AG04450 (cell line): ENCODE data around the gene CXCR4. TPM values are rescaled to one million over a fixed set of nuclear protein-coding genes. Genes with fewer than 3 reads are reported as not detected.

Experiments used
- CTCF ChIA-PET: fragments of 300-600, 350-600 bp; formaldehyde crosslinking; extraction: SDS; loops from one replicate; lab custom pipeline; 2022; ENCODE audit warnings: antibody characterized with exemption, inconsistent platforms; lab: Charles Lee
- POLR2A ChIA-PET: fragments of 350-600 bp; formaldehyde crosslinking; extraction: SDS; loops from one replicate; lab custom pipeline; 2021; ENCODE audit warnings: antibody characterized with exemption, inconsistent platforms; lab: Yijun Ruan, JAX
- DNase-seq: peaks from one replicate; pipeline ENCODE4 v3.0.0-alpha.2; 2011; ENCODE audit warnings: low read depth, low spot score
- H3K27ac ChIP-seq: one replicate; pipeline ENCODE4 v1.5.1; 2012; ENCODE audit warnings: low read depth, low read length, control low read depth
- H3K27me3 ChIP-seq: one replicate; pipeline ENCODE4 v1.6.0; 2012; ENCODE audit warnings: low read length; ENCODE audit not compliant: control insufficient read depth, insufficient read depth
- H3K4me3 ChIP-seq: 2 replicates; pipeline ENCODE4 v1.5.1; 2011; ENCODE audit warnings: mild to moderate bottlenecking, low read depth, low read length, control low read depth
- H3K9me3 ChIP-seq: 2 replicates; pipeline ENCODE4 v1.5.1; 2012; ENCODE audit warnings: low read length; ENCODE audit not compliant: control insufficient read depth, insufficient read depth
- polyA plus RNA-seq: library from polyadenylated mRNA; depleted of rRNA; stranded (reverse); fragments of >200 nt; gene quantifications from 2 replicates; pipeline ENCODE4 v1.2.3, GENCODE V29; 2011
- TF ChIP-seq, protein P1 (sequence below): IDR thresholded peaks from 2 replicates; pipeline ENCODE4 v1.5.1; 2011; ENCODE audit warnings: low read depth, low read length, control low read depth, inconsistent platforms

Gene CXCR4
- polyA plus RNA-seq, 1 experiment: not detected

DNA sequence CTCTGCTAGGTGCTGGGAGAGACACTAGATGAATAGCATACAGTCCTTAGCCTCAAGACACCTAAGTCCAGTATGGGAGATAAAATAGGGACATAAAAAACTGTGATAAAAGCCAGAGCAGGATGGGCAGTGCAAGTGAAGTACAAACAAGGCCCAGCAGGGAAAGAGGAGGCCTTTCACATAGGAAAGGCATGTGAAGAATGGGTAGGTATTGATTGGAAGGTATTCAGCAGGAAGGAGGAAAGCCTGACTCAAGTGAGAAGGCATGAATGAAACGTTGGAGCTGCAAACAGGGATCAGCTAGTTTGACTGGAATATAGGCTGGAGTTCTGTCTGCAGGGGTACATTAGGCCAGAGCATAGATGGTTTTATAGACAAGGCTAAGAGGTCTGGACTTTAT, 11.0 kb upstream of the CXCR4 start:
- no peak for DNase-seq
- H3K27ac ChIP-seq: no peak overlapping the region
- no peak overlapping the region for H3K4me3 ChIP-seq
- no peaks in the 10 kb centered on the region for H3K9me3 ChIP-seq
- TF ChIP-seq, protein P1, sequence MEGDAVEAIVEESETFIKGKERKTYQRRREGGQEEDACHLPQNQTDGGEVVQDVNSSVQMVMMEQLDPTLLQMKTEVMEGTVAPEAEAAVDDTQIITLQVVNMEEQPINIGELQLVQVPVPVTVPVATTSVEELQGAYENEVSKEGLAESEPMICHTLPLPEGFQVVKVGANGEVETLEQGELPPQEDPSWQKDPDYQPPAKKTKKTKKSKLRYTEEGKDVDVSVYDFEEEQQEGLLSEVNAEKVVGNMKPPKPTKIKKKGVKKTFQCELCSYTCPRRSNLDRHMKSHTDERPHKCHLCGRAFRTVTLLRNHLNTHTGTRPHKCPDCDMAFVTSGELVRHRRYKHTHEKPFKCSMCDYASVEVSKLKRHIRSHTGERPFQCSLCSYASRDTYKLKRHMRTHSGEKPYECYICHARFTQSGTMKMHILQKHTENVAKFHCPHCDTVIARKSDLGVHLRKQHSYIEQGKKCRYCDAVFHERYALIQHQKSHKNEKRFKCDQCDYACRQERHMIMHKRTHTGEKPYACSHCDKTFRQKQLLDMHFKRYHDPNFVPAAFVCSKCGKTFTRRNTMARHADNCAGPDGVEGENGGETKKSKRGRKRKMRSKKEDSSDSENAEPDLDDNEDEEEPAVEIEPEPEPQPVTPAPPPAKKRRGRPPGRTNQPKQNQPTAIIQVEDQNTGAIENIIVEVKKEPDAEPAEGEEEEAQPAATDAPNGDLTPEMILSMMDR: no peak
- ChIA-PET CTCF (no interaction called here), POLR2A (no interaction called here)
- H3K27me3 ChIP-seq: peaks cover 2% of the 10 kb centered on the region

DNA sequence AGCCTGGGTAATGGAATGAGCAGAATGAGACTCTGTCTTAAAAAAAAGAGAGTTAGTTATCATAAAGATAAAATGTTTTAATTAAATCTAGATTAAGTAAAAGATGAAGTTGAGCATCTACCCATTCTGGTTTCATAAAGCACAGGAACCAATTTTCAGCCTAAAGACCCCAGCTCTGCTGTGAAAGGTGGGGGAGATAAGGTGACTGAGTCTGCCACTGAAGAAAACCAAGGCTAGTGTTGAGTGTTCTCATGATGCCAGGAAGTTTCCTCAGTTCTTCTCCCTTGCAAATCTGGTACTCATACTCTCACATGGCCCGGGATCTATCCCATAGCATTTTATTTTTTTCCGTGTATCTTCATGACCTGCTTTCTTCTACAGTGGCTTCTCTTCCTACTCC, 10.4 kb upstream of the CXCR4 start:
- no peak overlapping the region for H3K27ac ChIP-seq
- H3K27me3 ChIP-seq: peaks cover 2% of the 10 kb centered on the region
- POLR2A ChIA-PET: interaction anchor here (0.6 kb wide), 1 partner anchor 30 kb away, joined by 3 read pairs; no protein-coding TSS in a partner anchor
- TF ChIP-seq, protein P1: no peak
- DNase-seq: no peak
- H3K4me3 ChIP-seq: no peak overlapping the region
- H3K9me3 ChIP-seq: no peaks in the 10 kb centered on the region
- CTCF ChIA-PET: no interaction called here

DNA sequence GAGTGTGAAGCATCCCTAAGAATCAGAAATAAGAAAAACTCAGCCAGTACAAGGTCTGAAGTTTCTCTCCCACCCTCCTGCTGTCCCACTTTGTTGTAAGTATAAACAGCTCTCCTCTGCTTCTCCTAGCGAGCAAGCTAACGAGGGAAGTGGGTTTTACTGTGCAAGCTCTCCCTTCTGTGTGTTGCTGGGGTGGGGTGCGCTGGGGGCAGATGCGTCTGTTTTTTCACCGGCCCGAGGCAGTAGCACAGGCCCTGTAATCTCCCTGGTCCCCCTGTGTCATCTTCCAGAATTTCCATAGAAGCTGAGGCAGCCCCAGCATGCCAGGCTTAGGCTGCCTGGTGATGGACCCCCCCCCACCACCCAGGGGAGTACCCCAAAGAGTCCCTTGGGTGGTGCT, 9.4 kb upstream of the CXCR4 start:
- Histone ChIP-seq H3K9me3 (no peaks in the 10 kb centered on the region), H3K27ac (no peak overlapping the region), H3K4me3 (no peak overlapping the region), H3K27me3 (peaks cover 2% of the 10 kb centered on the region)
- POLR2A ChIA-PET: no interaction called here
- DNase-seq: no peak
- TF ChIP-seq, protein P1: no peak
- CTCF ChIA-PET: no interaction called here

DNA sequence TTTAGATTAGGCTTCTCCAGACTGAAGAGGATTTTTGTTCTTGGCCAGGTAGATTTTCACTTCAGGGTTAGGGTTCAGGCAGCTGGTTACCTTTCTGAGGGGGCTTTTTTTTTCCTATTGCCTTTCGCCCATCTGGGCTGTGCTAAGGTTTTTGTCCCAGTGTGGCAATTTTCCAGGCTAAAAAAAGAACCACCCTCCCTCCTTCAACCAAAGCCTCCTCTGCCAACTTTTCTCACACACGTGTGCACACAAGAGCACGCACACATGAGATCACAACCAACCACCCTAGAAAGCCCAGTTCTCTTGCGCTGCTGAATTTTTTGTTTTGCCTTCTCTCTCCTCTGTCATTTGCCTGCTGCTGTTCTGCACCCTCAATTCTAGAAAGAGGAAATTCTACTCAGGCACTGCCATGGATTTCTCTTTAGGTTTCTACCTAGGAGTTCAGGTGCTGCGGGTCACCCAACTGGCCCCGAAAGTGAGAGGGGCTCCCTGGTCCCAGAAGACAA, 8.5 kb upstream of the CXCR4 start:
- no peak overlapping the region for H3K4me3 ChIP-seq
- ChIA-PET POLR2A (no interaction called here), CTCF (no interaction called here)
- H3K27me3 ChIP-seq: peaks cover 6% of the 10 kb centered on the region
- H3K9me3 ChIP-seq: no peaks in the 10 kb centered on the region
- no peak for DNase-seq
- no peak overlapping the region for H3K27ac ChIP-seq
- TF ChIP-seq, protein P1: no peak

DNA sequence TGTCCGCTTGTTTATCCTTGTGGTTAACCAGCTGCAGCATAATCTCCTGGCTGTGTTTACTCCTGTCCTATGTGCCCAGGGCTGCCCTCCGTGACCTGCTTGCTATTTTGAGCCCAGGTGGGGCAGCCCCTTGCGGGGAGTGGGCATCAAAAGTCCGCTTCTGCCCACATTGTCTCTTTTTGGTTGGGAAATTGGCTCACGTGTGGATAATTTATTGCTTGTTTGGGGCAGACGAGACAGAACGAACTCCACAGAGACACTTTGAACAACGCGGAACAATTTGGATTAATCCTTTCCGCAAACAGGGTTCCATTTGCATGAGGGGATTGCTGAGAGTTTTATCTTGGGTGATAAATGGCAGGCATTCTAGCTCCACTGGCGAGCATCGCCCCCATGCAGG, 8.1 kb upstream of the CXCR4 start:
- ChIA-PET POLR2A (no interaction called here), CTCF (no interaction called here)
- Histone ChIP-seq H3K27me3 (peaks cover 7% of the 10 kb centered on the region), H3K27ac (no peak overlapping the region), H3K4me3 (no peak overlapping the region), H3K9me3 (no peaks in the 10 kb centered on the region)
- no peak for DNase-seq
- TF ChIP-seq, protein P1: no peak
